ENCODE data around the gene UCP2.

UCP2 gene

DNA sequence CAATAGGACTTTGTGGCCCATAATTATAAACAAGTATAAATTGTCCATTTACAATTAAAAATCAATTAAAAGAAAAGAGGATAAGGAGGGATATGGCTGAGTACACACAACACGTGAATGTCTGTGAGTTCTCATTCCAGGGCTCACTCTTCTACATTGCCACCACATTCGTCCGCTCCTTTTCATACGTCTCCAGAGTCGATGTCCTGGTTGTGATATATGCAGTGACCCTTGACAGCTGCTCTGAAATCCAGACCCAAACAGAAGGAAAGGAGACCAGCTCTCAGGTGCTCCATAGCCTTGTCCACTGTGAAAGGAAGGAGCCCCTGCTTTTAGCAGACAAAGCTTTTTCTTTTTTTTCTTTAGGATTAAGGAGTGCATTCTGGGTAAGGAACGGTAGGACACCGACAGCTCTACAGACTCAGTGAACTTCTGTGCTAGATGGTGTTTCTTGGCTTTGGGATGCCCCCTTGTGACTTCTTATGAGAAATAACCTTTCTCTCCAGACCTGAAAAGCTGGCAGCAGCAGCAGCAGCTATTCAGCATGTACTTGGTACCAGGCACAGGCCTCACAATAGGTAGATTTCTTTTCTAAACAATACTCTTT, 51.5 kb downstream of the UCP2 start:
- in situ Hi-C loops (cut with HindIII; ENCODE audit: low sequenced_read_pairs) = no loop called here
- TF ChIP-seq, protein P1, sequence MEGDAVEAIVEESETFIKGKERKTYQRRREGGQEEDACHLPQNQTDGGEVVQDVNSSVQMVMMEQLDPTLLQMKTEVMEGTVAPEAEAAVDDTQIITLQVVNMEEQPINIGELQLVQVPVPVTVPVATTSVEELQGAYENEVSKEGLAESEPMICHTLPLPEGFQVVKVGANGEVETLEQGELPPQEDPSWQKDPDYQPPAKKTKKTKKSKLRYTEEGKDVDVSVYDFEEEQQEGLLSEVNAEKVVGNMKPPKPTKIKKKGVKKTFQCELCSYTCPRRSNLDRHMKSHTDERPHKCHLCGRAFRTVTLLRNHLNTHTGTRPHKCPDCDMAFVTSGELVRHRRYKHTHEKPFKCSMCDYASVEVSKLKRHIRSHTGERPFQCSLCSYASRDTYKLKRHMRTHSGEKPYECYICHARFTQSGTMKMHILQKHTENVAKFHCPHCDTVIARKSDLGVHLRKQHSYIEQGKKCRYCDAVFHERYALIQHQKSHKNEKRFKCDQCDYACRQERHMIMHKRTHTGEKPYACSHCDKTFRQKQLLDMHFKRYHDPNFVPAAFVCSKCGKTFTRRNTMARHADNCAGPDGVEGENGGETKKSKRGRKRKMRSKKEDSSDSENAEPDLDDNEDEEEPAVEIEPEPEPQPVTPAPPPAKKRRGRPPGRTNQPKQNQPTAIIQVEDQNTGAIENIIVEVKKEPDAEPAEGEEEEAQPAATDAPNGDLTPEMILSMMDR (IDR thresholded peaks at IDR 0.05; ENCODE audit: low read depth, low read length, missing control alignments) = peak; percentile 53
- peak; percentile 76 for DNase-seq (ENCODE audit: low read depth)
- H3K4me3 ChIP-seq (ENCODE audit: low read depth, low read length) = no peak overlapping the region

DNA sequence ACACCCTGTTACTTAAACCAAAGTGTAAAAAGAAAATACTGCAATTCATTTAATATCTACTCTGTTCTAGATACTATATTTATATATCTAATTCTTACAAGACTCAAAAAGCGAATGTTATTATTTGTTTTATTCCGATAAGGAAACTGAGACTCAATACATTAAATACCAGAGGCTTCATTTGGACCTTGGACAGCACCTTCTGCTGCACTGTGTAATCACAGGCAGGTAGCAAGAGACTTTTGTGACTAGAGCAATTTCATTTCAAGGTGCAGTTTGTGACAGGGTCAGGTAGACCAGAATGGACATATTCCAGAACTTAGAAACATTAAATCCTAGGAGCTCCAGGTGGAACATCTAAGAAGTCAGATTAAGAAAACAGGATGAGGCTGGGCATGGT, 53.3 kb downstream of the UCP2 start:
- in situ Hi-C loops (cut with HindIII; ENCODE audit: low sequenced_read_pairs) = no loop called here
- TF ChIP-seq, protein P1 (IDR thresholded peaks at IDR 0.05; ENCODE audit: low read depth, low read length, missing control alignments) = no peak
- no peak overlapping the region for H3K4me3 ChIP-seq (ENCODE audit: low read depth, low read length)
- DNase-seq (ENCODE audit: low read depth) = no peak
